ENCODE results near the gene SCMH1.
"Not testable (repeated sequence)": the region's sequence is repeated elsewhere in the genome, so short reads cannot be mapped to it uniquely, and the experiment has no call there.

Gene SCMH1

GRCh38 chr1:41153750-41154274 is 88.3 kb downstream of the SCMH1 start:
- no peak for DNase-seq (ENCODE audit: low read depth, low spot score)

- DNase-seq (ENCODE audit: low read depth, low spot score), result no peak
Measured at GRCh38 chr1:41152622-41153044, 89.5 kb downstream of the SCMH1 start.

- DNase-seq (ENCODE audit: low read depth, low spot score), result no peak
Measured at GRCh38 chr1:41151846-41152245, 90.3 kb downstream of the SCMH1 start.

- no peak for DNase-seq (ENCODE audit: low read depth, low spot score)
Measured at GRCh38 chr1:41149570-41149969, 92.5 kb downstream of the SCMH1 start.

GRCh38 chr1:41144285-41144684 is 97.8 kb downstream of the SCMH1 start:
- no peak for DNase-seq (ENCODE audit: low read depth, low spot score)

GRCh38 chr1:41138549-41138948 is 103.6 kb downstream of the SCMH1 start:
- no peak for DNase-seq (ENCODE audit: low read depth, low spot score)

GRCh38 chr1:41135196-41135947 is 106.7 kb downstream of the SCMH1 start:
- DNase-seq (ENCODE audit: low read depth, low spot score), result no peak

- not testable (repeated sequence) for DNase-seq (ENCODE audit: low read depth, low spot score)
Measured at GRCh38 chr1:41134325-41134724, 107.8 kb downstream of the SCMH1 start.

GRCh38 chr1:41122851-41123518 is 119.1 kb downstream of the SCMH1 start:
- peak; percentile 51 for DNase-seq (ENCODE audit: low read depth, low spot score)

GRCh38 chr1:41122148-41122547 is 120.0 kb downstream of the SCMH1 start:
- DNase-seq (ENCODE audit: low read depth, low spot score), result no peak

- DNase-seq (ENCODE audit: low read depth, low spot score), result no peak
Measured at GRCh38 chr1:41118645-41119044, 123.5 kb downstream of the SCMH1 start.

GRCh38 chr1:41117241-41117640 is 124.9 kb downstream of the SCMH1 start:
- not testable (repeated sequence) for DNase-seq (ENCODE audit: low read depth, low spot score)

- DNase-seq (ENCODE audit: low read depth, low spot score), result no peak
Measured at GRCh38 chr1:41110736-41111135, 131.4 kb downstream of the SCMH1 start.

- no peak for DNase-seq (ENCODE audit: low read depth, low spot score)
Measured at GRCh38 chr1:41110286-41110685, 131.8 kb downstream of the SCMH1 start.

GRCh38 chr1:41109310-41110197 is 132.6 kb downstream of the SCMH1 start:
- DNase-seq (ENCODE audit: low read depth, low spot score), result peak; percentile 39

- no peak for DNase-seq (ENCODE audit: low read depth, low spot score)
Measured at GRCh38 chr1:41108696-41109275, 133.3 kb downstream of the SCMH1 start.

- no peak for DNase-seq (ENCODE audit: low read depth, low spot score)
Measured at GRCh38 chr1:41103766-41104165, 138.3 kb downstream of the SCMH1 start.

GRCh38 chr1:41102653-41103052 is 139.5 kb downstream of the SCMH1 start:
- DNase-seq (ENCODE audit: low read depth, low spot score), result no peak

- DNase-seq (ENCODE audit: low read depth, low spot score), result peak; percentile 75
Measured at GRCh38 chr1:41101950-41102607, 140.0 kb downstream of the SCMH1 start.

- no peak for DNase-seq (ENCODE audit: low read depth, low spot score)
Measured at GRCh38 chr1:41101076-41101475, 141.0 kb downstream of the SCMH1 start.

GRCh38 chr1:41100170-41100569 is 141.9 kb downstream of the SCMH1 start:
- no peak for DNase-seq (ENCODE audit: low read depth, low spot score)

Measured in smooth muscle cell of the brain vasculature (primary cell).